Kidney glomerular epithelial cell (primary cell): ENCODE data around the gene THOC6.
"Not testable (repeated sequence)": the region's sequence is repeated elsewhere in the genome, so short reads cannot be mapped to it uniquely, and the experiment has no call there.

Source experiments
- DNase-seq: peaks from one replicate; lab custom pipeline; 2025; lab: John Stamatoyannopoulos, UW

THOC6 gene

GRCh38 chr16:3030222-3031212 lies 6.7 kb downstream of the THOC6 start:
- no peak for DNase-seq

- DNase-seq, result no peak
These were observed 8.8 kb downstream of the THOC6 start for GRCh38 chr16:3032624-3033023.

GRCh38 chr16:3035289-3035971 lies 11.6 kb downstream of the THOC6 start:
- DNase-seq, result no peak

- DNase-seq, result no peak
These were observed 12.3 kb downstream of the THOC6 start for GRCh38 chr16:3035972-3036725.

GRCh38 chr16:3036726-3037315 lies 13.0 kb downstream of the THOC6 start, which contains the start of gene BICDL2:
TSS of gene BICDL2 (minus strand) at chr16:3036944. CDS start at chr16:3035496, 1,448 bp downstream.
- no peak for DNase-seq

- DNase-seq, result no peak
These were observed 14.4 kb downstream of the THOC6 start for GRCh38 chr16:3038256-3038655.

- no peak for DNase-seq
These were observed 15.1 kb downstream of the THOC6 start for GRCh38 chr16:3038896-3039295.

GRCh38 chr16:3042376-3042775 lies 18.5 kb downstream of the THOC6 start:
- DNase-seq, result no peak

GRCh38 chr16:3044708-3045107 lies 20.9 kb downstream of the THOC6 start:
- DNase-seq, result no peak

GRCh38 chr16:3045758-3046640 lies 22.2 kb downstream of the THOC6 start, which contains the start of gene MMP25:
TSS of gene MMP25 (plus strand) at chr16:3046561. CDS start at chr16:3046918, 357 bp downstream.
- DNase-seq, result no peak

- DNase-seq, result no peak
These were observed 23.0 kb downstream of the THOC6 start for GRCh38 chr16:3046641-3047386.

GRCh38 chr16:3047387-3047720 lies 23.5 kb downstream of the THOC6 start:
- no peak for DNase-seq

- DNase-seq, result no peak
These were observed 26.2 kb downstream of the THOC6 start for GRCh38 chr16:3049921-3050481.

- DNase-seq, result no peak
These were observed 26.7 kb downstream of the THOC6 start for GRCh38 chr16:3050487-3050886.

GRCh38 chr16:3051009-3051408 lies 27.2 kb downstream of the THOC6 start:
- no peak for DNase-seq

- DNase-seq, result no peak
These were observed 27.7 kb downstream of the THOC6 start for GRCh38 chr16:3051494-3051893.

GRCh38 chr16:3052571-3053329 lies 28.9 kb downstream of the THOC6 start:
- DNase-seq, result not testable (repeated sequence)

GRCh38 chr16:3053330-3053710 lies 29.5 kb downstream of the THOC6 start:
- not testable (repeated sequence) for DNase-seq
